ENCODE data around the gene IL17F.
A peak's percentile ranks its signal among the peaks of the same experiment; 100 is the strongest.
"Not testable (repeated sequence)": the region's sequence is repeated elsewhere in the genome, so short reads cannot be mapped to it uniquely, and the experiment has no call there.

The IL17F gene

GRCh38 chr6:52245425-52245824, 1.1 kb upstream of the IL17F start:
- no peak for DNase-seq (ENCODE audit: low read depth)

DNA sequence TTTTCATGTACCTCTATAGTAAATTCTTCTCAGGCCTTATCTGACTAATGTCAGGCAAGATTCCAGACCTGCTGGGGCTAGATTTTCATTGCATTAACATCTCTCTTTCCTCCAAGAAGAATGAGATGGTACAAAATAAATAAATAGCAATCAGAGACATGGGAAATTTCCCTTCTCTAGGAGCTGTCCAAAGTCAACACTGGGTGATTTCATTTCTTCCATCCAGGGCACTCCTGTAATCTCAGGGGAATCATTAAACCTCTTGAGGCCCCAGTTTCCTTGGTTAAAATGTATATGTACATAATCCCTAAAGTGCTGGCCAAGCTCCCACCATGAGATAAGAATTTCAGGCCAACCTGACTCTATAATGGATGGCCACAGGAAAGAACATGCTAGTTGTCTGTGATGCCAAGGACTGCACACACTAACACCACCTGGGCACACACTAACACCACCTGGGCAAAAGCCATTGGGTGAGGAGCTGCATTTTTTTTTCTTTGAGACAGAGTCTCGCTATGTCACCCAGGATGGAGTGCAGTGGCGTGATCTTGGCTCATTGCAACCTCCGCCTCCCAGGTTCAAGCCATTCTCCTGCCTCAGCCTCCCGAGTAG, 912 bp downstream of the IL17F start:
- no peak for DNase-seq (ENCODE audit: low read depth)

- no peak for DNase-seq (ENCODE audit: low read depth)
Observed at GRCh38 chr6:52241819-52242218, 2.5 kb downstream of the IL17F start.

GRCh38 chr6:52233975-52234823, 10.1 kb downstream of the IL17F start:
- DNase-seq (ENCODE audit: low read depth) = peak; percentile 32

DNA sequence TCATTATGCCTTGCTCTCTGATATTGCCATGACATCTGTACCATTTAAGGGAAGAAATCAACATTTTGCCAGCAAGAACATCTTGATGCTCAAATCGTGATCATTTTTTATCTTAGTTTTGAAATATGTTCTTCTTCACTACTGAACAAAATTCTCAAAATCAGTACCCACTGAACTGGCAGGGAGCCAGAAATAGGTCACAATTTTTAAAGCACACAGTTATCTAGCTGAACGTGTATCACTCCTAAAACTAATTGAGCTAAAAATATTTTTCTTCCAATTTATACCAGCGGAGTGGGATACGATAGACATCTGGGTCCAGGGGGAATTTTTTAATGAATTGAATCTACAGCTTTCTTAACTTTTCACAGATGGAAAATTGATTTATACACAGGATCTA, 11.3 kb downstream of the IL17F start:
- no peak for DNase-seq (ENCODE audit: low read depth)

GRCh38 chr6:52231406-52232127, 12.7 kb downstream of the IL17F start:
- DNase-seq (ENCODE audit: low read depth) = no peak

GRCh38 chr6:52230685-52231084, 13.6 kb downstream of the IL17F start:
- DNase-seq (ENCODE audit: low read depth) = no peak

GRCh38 chr6:52227495-52227894, 16.8 kb downstream of the IL17F start:
- peak; percentile 66 for DNase-seq (ENCODE audit: low read depth)

DNA sequence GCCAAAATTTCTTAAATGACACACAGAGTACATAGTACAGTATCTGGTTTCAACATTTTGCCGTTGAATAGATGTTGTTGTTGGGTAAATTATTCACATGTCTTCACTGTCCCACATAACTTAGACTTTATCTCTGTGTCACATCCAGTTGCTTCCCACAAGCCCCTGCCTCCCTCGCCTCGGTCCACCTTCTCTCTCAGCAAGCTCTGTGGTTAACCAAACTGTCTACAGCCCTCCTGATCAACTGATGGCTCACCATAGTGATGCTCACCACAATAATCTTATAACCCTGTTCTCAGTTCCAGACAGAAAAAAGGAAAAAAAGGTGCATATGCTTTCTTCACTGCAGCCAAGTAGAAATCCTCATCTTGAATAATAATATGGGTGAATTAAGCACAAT, 23.0 kb downstream of the IL17F start:
- DNase-seq (ENCODE audit: low read depth) = peak; percentile 32

GRCh38 chr6:52217761-52218160, 26.5 kb downstream of the IL17F start:
- no peak for DNase-seq (ENCODE audit: low read depth)

DNA sequence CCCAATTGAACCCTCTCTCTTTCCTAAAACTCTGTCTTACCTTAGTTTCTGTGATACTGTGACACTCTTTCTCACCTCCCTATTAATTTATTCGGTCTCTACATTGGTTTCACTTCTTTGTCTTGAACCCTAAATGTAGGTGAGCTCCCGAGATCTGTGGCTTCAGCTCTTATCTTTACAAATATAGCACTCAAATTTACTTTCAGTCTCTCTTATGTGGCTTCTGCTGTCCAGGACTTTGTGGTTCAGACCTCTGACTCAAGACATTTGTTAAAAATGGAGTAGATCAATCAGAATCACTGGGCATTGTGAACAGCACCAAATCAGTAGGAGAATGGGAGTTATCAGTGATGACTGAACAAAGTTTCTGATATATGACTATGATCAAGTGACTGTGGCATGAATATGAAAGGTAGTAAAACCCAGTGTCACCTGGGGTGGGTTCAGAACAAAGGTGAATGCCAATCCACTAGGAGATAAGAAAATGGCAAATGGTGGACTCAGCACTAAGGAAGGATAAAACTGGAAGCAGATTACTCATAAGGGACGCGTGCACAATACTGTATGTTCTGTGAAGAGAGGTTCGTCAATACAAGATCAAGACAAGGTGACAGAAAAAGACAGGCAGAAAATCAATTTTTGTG, 27.2 kb downstream of the IL17F start:
- no peak for DNase-seq (ENCODE audit: low read depth)

DNA sequence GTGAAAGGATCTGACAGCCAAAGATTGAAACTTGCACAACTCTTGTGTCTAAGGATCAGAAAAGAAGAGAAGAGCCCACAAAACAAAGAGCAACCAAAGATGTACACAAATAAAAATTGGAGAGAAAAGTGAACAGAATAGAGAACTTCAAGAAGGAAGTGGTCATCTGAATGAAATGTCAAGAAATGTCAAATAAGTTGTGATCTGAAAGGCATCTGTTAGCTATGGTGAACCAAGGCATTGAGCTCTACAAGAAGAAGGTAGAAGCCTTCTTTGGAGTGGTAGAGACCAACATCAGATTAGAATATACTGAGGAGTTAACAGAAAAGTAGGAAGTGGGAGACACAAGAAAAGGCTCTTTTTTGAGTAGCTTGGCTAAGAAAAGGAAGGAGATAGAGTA, 28.5 kb downstream of the IL17F start:
- DNase-seq (ENCODE audit: low read depth) = no peak

DNA sequence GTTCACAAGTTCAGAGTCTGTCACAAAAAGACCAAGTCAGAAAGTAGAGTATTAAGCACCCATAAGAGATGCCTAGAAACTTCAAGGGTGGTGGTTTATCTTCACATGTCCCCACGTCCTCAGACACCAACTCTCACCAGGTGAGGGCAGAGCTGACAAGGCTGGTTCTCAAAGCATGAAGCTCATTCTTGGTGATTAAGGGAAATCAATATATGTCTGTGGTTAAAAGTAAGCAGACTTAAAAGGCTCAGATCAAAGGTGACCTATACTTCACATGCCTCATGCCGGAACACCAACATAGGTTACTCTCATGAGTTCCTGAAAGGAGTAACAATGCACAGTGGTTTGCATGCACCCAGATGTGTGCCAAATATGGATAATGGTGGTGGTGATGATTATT, 31.2 kb downstream of the IL17F start:
- no peak for DNase-seq (ENCODE audit: low read depth)

- DNase-seq (ENCODE audit: low read depth) = no peak
Observed at GRCh38 chr6:52210227-52210626, 34.1 kb downstream of the IL17F start.

- DNase-seq (ENCODE audit: low read depth) = no peak
Observed at GRCh38 chr6:52209770-52210169, 34.5 kb downstream of the IL17F start.

DNA sequence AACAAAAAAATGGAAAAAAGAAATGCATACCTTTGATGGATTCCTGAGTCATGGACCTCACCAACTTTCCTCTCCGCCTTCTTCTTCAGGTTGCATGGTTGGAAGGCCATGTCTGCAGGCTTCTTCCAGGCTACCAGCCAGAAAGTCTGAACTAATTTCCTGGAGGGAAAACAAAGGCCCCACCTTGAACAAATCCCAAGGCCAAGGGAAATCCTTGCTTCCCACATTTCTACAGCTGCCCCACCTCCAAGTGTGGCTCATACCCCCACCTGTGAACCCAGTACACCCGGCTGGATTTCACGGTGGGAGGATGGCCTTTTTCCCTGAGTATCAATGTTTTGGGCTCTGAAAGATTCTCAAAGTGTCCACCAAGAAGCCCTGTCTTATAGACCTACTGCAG, 35.7 kb downstream of the IL17F start:
- DNase-seq (ENCODE audit: low read depth) = no peak

GRCh38 chr6:52207066-52207465, 37.2 kb downstream of the IL17F start:
- no peak for DNase-seq (ENCODE audit: low read depth)

DNA sequence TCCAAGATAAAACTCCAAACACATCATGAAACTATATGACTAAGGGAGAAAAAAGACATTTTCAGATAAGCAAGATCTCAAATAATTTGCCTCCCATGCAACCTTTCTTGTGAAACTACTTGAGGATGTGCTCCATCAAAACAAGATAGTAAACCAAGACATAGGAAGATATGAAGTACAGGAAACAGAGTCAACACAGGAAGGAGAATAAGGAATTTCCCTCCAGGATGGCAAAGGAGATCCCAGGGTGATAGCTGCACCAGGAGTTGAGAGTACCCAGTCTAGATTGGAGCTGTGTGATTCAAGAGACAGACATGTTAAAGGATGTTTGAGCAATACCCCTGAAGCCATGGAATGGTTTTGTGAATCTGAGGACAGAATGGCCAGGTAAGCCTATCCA, 42.8 kb downstream of the IL17F start:
- no peak for DNase-seq (ENCODE audit: low read depth)

DNA sequence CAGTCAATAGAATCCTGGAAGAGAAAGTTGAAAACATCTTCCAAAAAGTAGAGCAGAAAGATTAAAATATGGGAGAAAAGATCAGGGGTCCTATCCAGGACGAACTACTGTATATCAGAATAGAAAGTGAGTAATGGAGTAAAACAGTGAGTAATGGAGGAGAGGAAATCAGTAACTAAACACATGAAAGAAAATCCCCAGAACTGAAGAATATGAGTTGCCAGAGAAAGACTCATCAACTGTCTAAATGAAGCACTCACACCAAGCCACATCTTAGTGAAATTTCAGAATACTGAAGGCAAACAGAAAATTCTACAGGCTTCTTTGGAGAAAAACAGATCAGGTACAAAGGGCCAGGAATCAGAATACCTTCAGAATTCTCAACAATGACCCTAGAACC, 43.3 kb downstream of the IL17F start:
- DNase-seq (ENCODE audit: low read depth) = no peak

- DNase-seq (ENCODE audit: low read depth) = not testable (repeated sequence)
Observed at GRCh38 chr6:52200088-52200487, 44.2 kb downstream of the IL17F start.

- no peak for DNase-seq (ENCODE audit: low read depth)
Observed at GRCh38 chr6:52195886-52196285, 48.4 kb downstream of the IL17F start.

- no peak for DNase-seq (ENCODE audit: low read depth)
Observed at GRCh38 chr6:52191824-52192223, 52.5 kb downstream of the IL17F start.

GRCh38 chr6:52190409-52190808, 53.9 kb downstream of the IL17F start:
- DNase-seq (ENCODE audit: low read depth) = no peak
